OCI-LY3 (cell line): ENCODE measurements around the gene GPBP1.
A peak's percentile ranks its signal among the peaks of the same experiment; 100 is the strongest.
"Not testable (repeated sequence)": the region's sequence is repeated elsewhere in the genome, so short reads cannot be mapped to it uniquely, and the experiment has no call there.

Experiments used
- H2AFZ ChIP-seq: fragments of 200-600, 300-600 bp; shearing (Covaris generic); 2 replicates; pipeline ENCODE4 v1.6.0; 2014; ENCODE audit warnings: antibody characterized with exemption, low read depth, low read length
- H3K27ac ChIP-seq: fragments of 200-600, 300-600 bp; sonication (generic); 2 replicates; pipeline ENCODE4 v1.5.1; 2014; ENCODE audit warnings: mild to moderate bottlenecking, low read length, moderate library complexity, mixed read lengths
- H3K27me3 ChIP-seq: fragments of 200-600, 300-600 bp; sonication (generic); 2 replicates; pipeline ENCODE4 v1.6.1; 2014; ENCODE audit warnings: low read depth, low read length, mixed read lengths
- H3K36me3 ChIP-seq: fragments of 200-600, 300-600 bp; sonication (generic); replicated peaks from 2 replicates; pipeline ENCODE3; 2014; ENCODE audit warnings: low read depth, low read length, mixed read lengths
- H3K4me1 ChIP-seq: fragments of 300-600, 200-600 bp; sonication (generic); 2 replicates; pipeline ENCODE4 v1.6.1; 2014; ENCODE audit warnings: low read length, mixed read lengths
- H3K4me2 ChIP-seq: fragments of 200-600, 300-600 bp; sonication (generic); 2 replicates; pipeline ENCODE4 v1.6.1; 2014; ENCODE audit warnings: low read length, mixed read lengths
- H3K4me3 ChIP-seq: fragments of 300-600, 200-600 bp; sonication (generic); 2 replicates; pipeline ENCODE4 v1.5.1; 2014; ENCODE audit warnings: antibody characterized with exemption, mild to moderate bottlenecking, low read length, moderate library complexity
- H3K79me2 ChIP-seq: fragments of 300-600, 200-600 bp; shearing (Covaris generic); 2 replicates; pipeline ENCODE4 v1.6.1; 2014; ENCODE audit warnings: mild to moderate bottlenecking, low read length, mixed read lengths
- H3K9ac ChIP-seq: fragments of 300-600, 200-600 bp; shearing (Covaris generic); 2 replicates; pipeline ENCODE4 v1.6.0; 2014; ENCODE audit warnings: mild to moderate bottlenecking, low read length, moderate library complexity
- H3K9me3 ChIP-seq: fragments of 200-600, 300-600 bp; shearing (Covaris generic); 2 replicates; pipeline ENCODE4 v1.6.1; 2014; ENCODE audit warnings: low read length, mixed read lengths; ENCODE audit not compliant: insufficient read depth
- H4K20me1 ChIP-seq: fragments of 200-600, 300-600 bp; sonication (generic); 2 replicates; pipeline ENCODE4 v1.6.1; 2016; ENCODE audit warnings: low read length, mixed read lengths; ENCODE audit not compliant: insufficient read depth
- EZH2phosphoT487 ChIP-seq: fragments of 200-600 bp; shearing (Covaris generic); IDR thresholded peaks from 2 replicates; pipeline ENCODE4 v1.6.1; 2018; ENCODE audit warnings: antibody characterized with exemption, mixed run types, low read depth
- TF ChIP-seq, protein P1 (sequence below): fragments of 200-600, 300-600 bp; sonication (generic); IDR thresholded peaks from 2 replicates; pipeline ENCODE4 v1.5.1; 2014; ENCODE audit warnings: antibody characterized with exemption, low read length, low read depth

GPBP1 gene

DNA sequence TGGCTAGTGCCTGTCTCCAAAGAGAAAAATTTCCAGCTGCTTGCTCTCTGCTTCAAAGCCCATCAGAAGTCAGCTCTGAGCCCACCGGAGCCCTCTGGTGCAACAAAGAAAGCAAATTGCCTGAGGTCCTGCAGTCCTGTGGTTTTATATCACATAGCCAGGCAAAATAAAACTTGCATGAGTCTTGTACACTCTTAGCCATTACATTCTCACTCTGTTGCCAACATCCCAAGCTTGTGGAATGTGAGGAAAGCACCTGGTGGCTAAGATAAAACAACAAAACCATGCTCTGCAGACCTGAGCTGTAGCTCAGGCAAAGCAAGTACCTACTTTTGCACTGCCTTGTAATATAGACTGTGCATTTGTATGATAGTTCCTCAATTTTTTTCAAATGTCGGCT, 133.7 kb downstream of the GPBP1 start:
- Histone ChIP-seq H2AFZ (no peak overlapping the region), H4K20me1 (no peaks in the 10 kb centered on the region), H3K4me1 (no peaks in the 10 kb centered on the region), H3K27me3 (no peaks in the 10 kb centered on the region), H3K27ac (no peak overlapping the region), H3K9ac (no peak overlapping the region), H3K9me3 (no peaks in the 10 kb centered on the region; the same call in 1 of the 2 replicates), H3K4me2 (no peak overlapping the region), H3K4me3 (no peak overlapping the region), H3K36me3 (no peaks in the 10 kb centered on the region), H3K79me2 (no peaks in the 10 kb centered on the region)
- TF ChIP-seq, protein P1, sequence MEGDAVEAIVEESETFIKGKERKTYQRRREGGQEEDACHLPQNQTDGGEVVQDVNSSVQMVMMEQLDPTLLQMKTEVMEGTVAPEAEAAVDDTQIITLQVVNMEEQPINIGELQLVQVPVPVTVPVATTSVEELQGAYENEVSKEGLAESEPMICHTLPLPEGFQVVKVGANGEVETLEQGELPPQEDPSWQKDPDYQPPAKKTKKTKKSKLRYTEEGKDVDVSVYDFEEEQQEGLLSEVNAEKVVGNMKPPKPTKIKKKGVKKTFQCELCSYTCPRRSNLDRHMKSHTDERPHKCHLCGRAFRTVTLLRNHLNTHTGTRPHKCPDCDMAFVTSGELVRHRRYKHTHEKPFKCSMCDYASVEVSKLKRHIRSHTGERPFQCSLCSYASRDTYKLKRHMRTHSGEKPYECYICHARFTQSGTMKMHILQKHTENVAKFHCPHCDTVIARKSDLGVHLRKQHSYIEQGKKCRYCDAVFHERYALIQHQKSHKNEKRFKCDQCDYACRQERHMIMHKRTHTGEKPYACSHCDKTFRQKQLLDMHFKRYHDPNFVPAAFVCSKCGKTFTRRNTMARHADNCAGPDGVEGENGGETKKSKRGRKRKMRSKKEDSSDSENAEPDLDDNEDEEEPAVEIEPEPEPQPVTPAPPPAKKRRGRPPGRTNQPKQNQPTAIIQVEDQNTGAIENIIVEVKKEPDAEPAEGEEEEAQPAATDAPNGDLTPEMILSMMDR, result no peak
- no peak for TF ChIP-seq EZH2phosphoT487

DNA sequence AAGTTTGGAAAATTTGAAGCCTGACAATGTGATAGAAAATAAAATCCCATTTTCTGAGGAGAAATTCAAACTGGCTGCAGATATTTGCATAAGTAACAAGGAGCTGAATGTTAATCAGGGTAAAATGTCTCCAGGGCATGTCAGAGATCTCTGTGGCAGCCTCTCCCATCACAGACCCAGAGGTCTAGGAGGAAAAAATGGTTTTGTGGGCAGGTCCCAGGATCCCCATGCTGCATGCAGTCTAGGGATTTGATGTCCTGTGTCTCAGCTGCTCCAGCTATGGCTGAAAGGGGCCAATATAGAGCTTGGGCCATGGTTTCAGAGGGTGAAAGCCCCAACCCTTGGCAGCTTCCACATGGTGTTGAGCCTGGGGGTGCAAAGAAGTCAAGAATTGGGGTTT, 135.2 kb downstream of the GPBP1 start:
- not testable (repeated sequence) for H3K36me3 ChIP-seq, H3K4me1 ChIP-seq, H3K4me3 ChIP-seq, H3K27ac ChIP-seq, H3K79me2 ChIP-seq, H3K9ac ChIP-seq, H3K9me3 ChIP-seq, H2AFZ ChIP-seq, H3K4me2 ChIP-seq, H4K20me1 ChIP-seq, H3K27me3 ChIP-seq

DNA sequence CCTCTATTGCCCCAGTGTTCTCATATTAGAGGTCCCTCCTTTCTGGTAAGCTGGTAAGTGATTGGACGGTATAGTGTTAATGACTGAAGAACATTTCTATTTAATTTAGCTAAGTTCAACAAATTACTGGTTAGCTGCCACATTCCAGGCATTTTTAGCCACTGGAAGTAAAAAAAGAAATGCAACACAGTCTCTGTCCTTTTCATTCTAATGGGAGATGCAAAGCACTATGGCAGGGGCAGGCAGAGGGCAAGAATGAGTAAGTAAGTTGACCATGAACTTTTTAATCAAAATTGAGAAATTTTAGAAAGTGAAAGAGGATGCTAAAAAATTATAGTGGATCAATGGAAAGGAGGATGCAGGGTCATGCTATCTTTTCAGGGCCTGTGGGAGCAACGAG, 137.4 kb downstream of the GPBP1 start:
- no peaks in the 10 kb centered on the region for H3K4me1 ChIP-seq
- no peaks in the 10 kb centered on the region for H3K79me2 ChIP-seq
- H3K4me2 ChIP-seq, result no peak overlapping the region
- no peak overlapping the region for H3K4me3 ChIP-seq
- H4K20me1 ChIP-seq, result no peaks in the 10 kb centered on the region
- no peaks in the 10 kb centered on the region for H3K36me3 ChIP-seq
- TF ChIP-seq, protein P1, result no peak
- TF ChIP-seq EZH2phosphoT487, result no peak
- no peaks in the 10 kb centered on the region for H3K27me3 ChIP-seq
- H3K9me3 ChIP-seq, result no peaks in the 10 kb centered on the region; the same call in 1 of the 2 replicates
- H3K27ac ChIP-seq, result no peak overlapping the region
- no peak overlapping the region for H2AFZ ChIP-seq
- H3K9ac ChIP-seq, result no peak overlapping the region

DNA sequence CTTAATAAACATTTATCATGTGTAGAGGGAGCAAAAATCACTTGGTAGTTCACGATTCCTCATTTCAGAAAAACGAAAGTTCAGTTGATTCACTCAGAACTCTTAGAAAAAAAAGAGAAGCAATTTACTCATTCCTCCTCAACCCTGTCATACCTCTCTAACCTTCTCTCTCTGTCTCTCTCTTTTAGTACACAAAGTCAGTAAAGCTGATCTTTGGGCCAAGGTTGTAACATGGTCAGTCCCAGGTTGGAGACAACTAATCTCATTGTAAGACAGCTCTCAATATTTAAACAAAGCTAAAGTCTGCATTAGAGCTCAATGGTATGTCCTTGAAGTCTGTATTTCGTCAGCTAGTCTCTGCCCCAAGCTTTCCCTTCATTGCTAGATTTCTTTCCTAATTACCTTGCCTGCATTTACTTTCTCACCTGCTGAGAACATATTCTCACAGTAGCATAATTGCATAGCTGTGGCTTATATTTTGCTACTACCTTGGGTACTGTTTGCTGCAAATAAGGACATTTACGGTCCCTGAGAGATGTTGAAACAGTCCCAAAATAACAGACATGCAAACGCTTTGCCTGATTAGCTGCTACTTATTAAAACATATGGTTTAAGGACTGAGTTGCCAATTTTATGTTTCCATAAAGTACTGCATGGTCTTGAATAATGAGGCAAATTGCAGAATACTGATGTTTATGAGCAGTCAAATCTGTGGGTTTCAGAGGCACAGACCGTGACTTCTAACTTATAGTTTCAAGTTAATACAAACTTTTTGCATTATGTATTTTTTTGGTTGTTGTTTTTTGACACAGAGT, 138.3 kb downstream of the GPBP1 start:
- H3K9me3 ChIP-seq, result no peaks in the 10 kb centered on the region

More for the DNA sequence above, 138.3 kb downstream of the GPBP1 start:
- no peaks in the 10 kb centered on the region for H4K20me1 ChIP-seq
- no peaks in the 10 kb centered on the region for H3K4me1 ChIP-seq
- H3K4me3 ChIP-seq, result no peak overlapping the region
- H2AFZ ChIP-seq, result no peak overlapping the region
- no peaks in the 10 kb centered on the region for H3K79me2 ChIP-seq
- H3K27me3 ChIP-seq, result no peaks in the 10 kb centered on the region
- no peak overlapping the region for H3K27ac ChIP-seq
- 0 out of 2 replicates have a peak overlapping the region, but pooled peaks have one; percentile 14 for H3K4me2 ChIP-seq
- no peak overlapping the region for H3K9ac ChIP-seq
- no peak for TF ChIP-seq EZH2phosphoT487
- TF ChIP-seq, protein P1, result no peak
- H3K36me3 ChIP-seq, result no peaks in the 10 kb centered on the region
